SK-N-SH (cell line): ENCODE data around the gene R3HDM4. TPM values are rescaled to one million over a fixed set of nuclear protein-coding genes. Genes with fewer than 3 reads are reported as not detected.
A peak's percentile ranks its signal among the peaks of the same experiment; 100 is the strongest.

Source experiments
- CTCF ChIA-PET: fragments of 300-600, 350-600 bp; formaldehyde crosslinking; extraction: SDS; loops from one replicate; lab custom pipeline; 2021; lab: Yijun Ruan, JAX
- POLR2A ChIA-PET: fragments of 350-600 bp; sonication (Branson Sonifier 250); formaldehyde crosslinking; extraction: SDS; loops from one replicate; lab custom pipeline; 2020; ENCODE audit warnings: antibody characterized with exemption, inconsistent platforms; lab: Yijun Ruan, JAX
- DNase-seq: peaks from one replicate; pipeline ENCODE4 v3.0.0; 2012
- H2AFZ ChIP-seq: fragments of 200-600 bp; sonication (generic); 2 replicates; pipeline ENCODE4 v1.8.1; 2016; ENCODE audit warnings: antibody characterized with exemption, mild to moderate bottlenecking, low read depth
- H3F3A ChIP-seq: fragments of 200-600 bp; sonication (generic); replicated peaks from 2 replicates; pipeline ENCODE3; 2016; ENCODE audit warnings: antibody characterized with exemption, mild to moderate bottlenecking; ENCODE audit not compliant: insufficient read depth
- H3K27ac ChIP-seq, 2 experiments: fragments of 200-500 bp in 1 of 2; fragments of 200-600 bp in 1 of 2; sonication (Bioruptor generic) in 1 of 2; sonication (generic), shearing (Covaris generic) in 1 of 2; 2 replicates each; pipeline versions ENCODE4 v1.5.1 to v1.6.1; 2014 to 2016; ENCODE audit warnings: low read depth in 2 of 2, inconsistent platforms in 1 of 2, low read length in 1 of 2, mild to moderate bottlenecking in 1 of 2, mixed read lengths in 1 of 2
- H3K27me3 ChIP-seq: fragments of 200-600 bp; sonication (generic), shearing (Covaris generic); 2 replicates; pipeline ENCODE4 v1.6.1; 2016; ENCODE audit warnings: mixed run types; ENCODE audit not compliant: insufficient read depth
- H3K36me3 ChIP-seq, 2 experiments: fragments of 200-500 bp in 1 of 2; fragments of 200-600 bp in 1 of 2; sonication (Bioruptor generic) in 1 of 2; sonication (generic) in 1 of 2; replicated peaks in 1 of 2; 2 replicates each; pipeline versions ENCODE3 to v1.5.1; 2014 to 2016; ENCODE audit warnings: low read length in 1 of 2, mild to moderate bottlenecking in 1 of 2; ENCODE audit not compliant: insufficient read depth in 2 of 2, control insufficient read depth in 1 of 2
- H3K4me1 ChIP-seq, 2 experiments: fragments of 200-500 bp in 1 of 2; fragments of 200-600 bp in 1 of 2; sonication (Bioruptor generic) in 1 of 2; sonication (generic), shearing (Covaris generic) in 1 of 2; 2 replicates each; pipeline versions ENCODE4 v1.5.1 to v1.6.1; 2014 to 2016; ENCODE audit warnings: low read depth in 1 of 2, low read length in 1 of 2, mixed run types in 1 of 2; ENCODE audit not compliant: insufficient read depth in 2 of 2, control insufficient read depth in 1 of 2
- H3K4me2 ChIP-seq: fragments of 200-600 bp; sonication (generic), shearing (Covaris generic); 2 replicates; pipeline ENCODE4 v1.6.1; 2017; ENCODE audit warnings: mixed run types
- H3K4me3 ChIP-seq, 2 experiments: fragments of 200-500 bp in 1 of 2; fragments of 200-600 bp in 1 of 2; sonication (Bioruptor generic) in 1 of 2; sonication (generic), shearing (Covaris generic) in 1 of 2; 2 replicates each; pipeline versions ENCODE4 v1.5.1 to v1.8.1; 2014 to 2016; ENCODE audit warnings: low read depth in 2 of 2, inconsistent platforms in 1 of 2, low read length in 1 of 2, mild to moderate bottlenecking in 1 of 2, mixed read lengths in 1 of 2, moderate library complexity in 1 of 2
- H3K79me2 ChIP-seq: fragments of 200-600 bp; sonication (generic); 2 replicates; pipeline ENCODE4 v1.8.1; 2017; ENCODE audit warnings: mild to moderate bottlenecking; ENCODE audit not compliant: insufficient read depth
- H3K9ac ChIP-seq: fragments of 200-600 bp; sonication (generic); 2 replicates; pipeline ENCODE4 v1.6.1; 2017; ENCODE audit warnings: mixed run types
- H3K9me2 ChIP-seq: fragments of 200-600 bp; sonication (generic); 2 replicates; pipeline ENCODE4 v1.6.1; 2017; ENCODE audit warnings: mixed run types
- H3K9me3 ChIP-seq: fragments of 200-600 bp; sonication (generic); 2 replicates; pipeline ENCODE4 v1.6.1; 2017; ENCODE audit warnings: mixed run types, mild to moderate bottlenecking, moderate library complexity
- H4K20me1 ChIP-seq: fragments of 200-600 bp; sonication (generic); 2 replicates; pipeline ENCODE4 v1.6.1; 2017; ENCODE audit warnings: mild to moderate bottlenecking, mixed run types; ENCODE audit not compliant: insufficient read depth
- CHD2 ChIP-seq: fragments of 150-350 bp; IDR thresholded peaks from 2 replicates; pipeline ENCODE4 v1.6.1; 2018; ENCODE audit warnings: low read length; ENCODE audit not compliant: partially characterized antibody
- EP300 ChIP-seq, 2 experiments: IDR thresholded peaks; 2 replicates each; pipeline versions ENCODE4 v1.4.0 to v1.6.1; 2012; ENCODE audit warnings: borderline replicate concordance in 1 of 2, low read depth in 1 of 2, low read length in 1 of 2
- EZH2phosphoT487 ChIP-seq: fragments of 200-600 bp; sonication (generic); IDR thresholded peaks from 2 replicates; pipeline ENCODE4 v1.6.1; 2017; ENCODE audit warnings: low read depth, mixed run types, mild to moderate bottlenecking, antibody characterized with exemption, moderate library complexity, borderline replicate concordance
- FOXJ3 ChIP-seq: sonication (generic); formaldehyde crosslinking; IDR thresholded peaks from 2 replicates; pipeline ENCODE4 v1.5.1; 2020; ENCODE audit warnings: mild to moderate bottlenecking, missing genetic modification reagents
- GABPA ChIP-seq: IDR thresholded peaks from 2 replicates; pipeline ENCODE4 v1.4.0; 2012; ENCODE audit warnings: low read depth, mild to moderate bottlenecking
- GATA2 ChIP-seq: sonication (generic); formaldehyde crosslinking; IDR thresholded peaks from 2 replicates; pipeline ENCODE4 v1.5.0; 2020; ENCODE audit warnings: mild to moderate bottlenecking, missing genetic modification reagents
- IRF3 ChIP-seq: fragments of 150-350 bp; IDR thresholded peaks from 2 replicates; pipeline ENCODE4 v1.6.1; 2016; ENCODE audit warnings: mild to moderate bottlenecking, low read depth, low read length
- MAX ChIP-seq: IDR thresholded peaks from 2 replicates; pipeline ENCODE4 v1.4.0; 2012; ENCODE audit warnings: low read depth
- MXI1 ChIP-seq: IDR thresholded peaks from 2 replicates; pipeline ENCODE4 v1.6.1; 2012; ENCODE audit warnings: mild to moderate bottlenecking, low read depth, low read length, improper control_type of control experiment
- NFIC ChIP-seq: IDR thresholded peaks from 2 replicates; pipeline ENCODE4 v1.4.0; 2012; ENCODE audit warnings: borderline replicate concordance
- PBX3 ChIP-seq: IDR thresholded peaks from 2 replicates; pipeline ENCODE4; 2012
- RAD21 ChIP-seq: IDR thresholded peaks from 2 replicates; pipeline ENCODE4 v1.6.1; 2012; ENCODE audit warnings: mild to moderate bottlenecking, low read length
- RCOR1 ChIP-seq: fragments of 150-350 bp; IDR thresholded peaks from 2 replicates; pipeline ENCODE4 v1.6.1; 2017; ENCODE audit warnings: antibody characterized with exemption, low read length
- REST ChIP-seq: IDR thresholded peaks from 2 replicates; pipeline ENCODE4 v1.6.1; 2012; ENCODE audit warnings: mild to moderate bottlenecking, low read depth, low read length, moderate library complexity
- SIN3A ChIP-seq: IDR thresholded peaks from 2 replicates; pipeline ENCODE4 v1.6.1; 2012; ENCODE audit warnings: low read depth, mild to moderate bottlenecking, low read length, moderate library complexity, borderline replicate concordance
- TCF12 ChIP-seq: IDR thresholded peaks from 2 replicates; pipeline ENCODE4 v1.4.0; 2012
- TEAD4 ChIP-seq: IDR thresholded peaks from 2 replicates; pipeline ENCODE4 v1.4.0; 2012; ENCODE audit warnings: mild to moderate bottlenecking, borderline replicate concordance; ENCODE audit not compliant: insufficient read depth
- USF1 ChIP-seq: IDR thresholded peaks from 2 replicates; pipeline ENCODE4 v1.4.0; 2012; ENCODE audit warnings: low read depth, borderline replicate concordance
- YY1 ChIP-seq: IDR thresholded peaks from 2 replicates; pipeline ENCODE4 v1.4.0; 2012; ENCODE audit warnings: low read depth, mild to moderate bottlenecking
- whole genome bisulfite sequencing: methylation state at CpG from one replicate; pipeline ENCODE4 v1.1.6; 2017; ENCODE audit warnings: low lambda C conversion rate; 5-methylcytosine and 5-hydroxymethylcytosine counted together
- polyA plus RNA-seq, 3 experiments: library from polyadenylated mRNA; depleted of rRNA; stranded (reverse); fragments of >200 nt; gene quantifications; 2 replicates each; pipeline ENCODE4 v1.2.3, GENCODE V29; 2012

R3HDM4 gene
- polyA plus RNA-seq, 1 of the 3 experiments (the other 2 are of a cell fraction) = 39.2 TPM

GRCh38 chr19:934865-935479, 22.0 kb upstream of the R3HDM4 start:
- Histone ChIP-seq H3F3A (peaks cover 2% of the 10 kb centered on the region), H3K36me3 (peaks cover 0 to under 1% of the 10 kb centered on the region in 2 experiments), H3K27ac (peak overlapping the region in 1 of 2 experiments; percentile 89; a peak in 3 of 4 replicates), H3K4me1 (peaks cover 13 to 48% of the 10 kb centered on the region in 2 experiments; a peak in 2 of 4 replicates), H3K9me2 (no peaks in the 10 kb centered on the region), H3K4me2 (peak overlapping the region; percentile 37; the same call in 1 of the 2 replicates), H3K79me2 (peaks cover 33% of the 10 kb centered on the region), H3K4me3 (no peak overlapping the region), H4K20me1 (peaks cover 9% of the 10 kb centered on the region), H2AFZ (no peak overlapping the region), H3K27me3 (no peaks in the 10 kb centered on the region), H3K9ac (no peak overlapping the region), H3K9me3 (no peaks in the 10 kb centered on the region)
- WGBS = 53% methylated on average over 21 of the region's 31 CpGs
- ChIA-PET CTCF (interaction anchor here (0.8 to 1.4 kb wide), 3 partner anchors 10 to 49 kb away, joined by 4 to 5 read pairs (median 5); partner anchors contain the start of gene WDR18), POLR2A (interaction anchor here (0.9 kb wide), 1 partner anchor 49 kb away, joined by 3 read pairs; the partner anchor contains the start of gene WDR18)
- DNase-seq = peak; percentile 85
- TF ChIP-seq CHD2 (peak; percentile 78), REST (no peak), TCF12 (peak; percentile 71), RAD21 (no peak), MAX (peak; percentile 93), RCOR1 (peak; percentile 24; the same call in 1 of the 2 replicates), EP300 (IDR thresholded peaks at IDR 0.05; ENCODE audit: borderline replicate concordance in 1 of 2, low read depth in 1 of 2, low read length in 1 of 2) (peak; percentile 18 to 78; a peak in 3 of 4 replicates), USF1 (peak; percentile 56), MXI1 (peak; percentile 85), EZH2phosphoT487 (no peak), GATA2 (CRISPR knock-in tag) (peak; percentile 94), YY1 (no peak), GABPA (0 out of 2 replicates have a peak, but pooled peaks have one; percentile 28), NFIC (peak; percentile 71), FOXJ3 (CRISPR knock-in tag) (peak; percentile 91; the same call in 1 of the 2 replicates), IRF3 (no peak), TEAD4 (no peak), SIN3A (0 out of 2 replicates have a peak, but pooled peaks have one; percentile 50), PBX3 (no peak)
